Mesothelial cell of epicardium (in vitro differentiated cells): ENCODE measurements around the gene SYCP2L. TPM values are rescaled to one million over a fixed set of nuclear protein-coding genes. Genes with fewer than 3 reads are reported as not detected.

ENCODE experiments used
- DNase-seq, 2 experiments: peaks; one replicate each; pipeline ENCODE4 v3.0.0; 2021; ENCODE audit warnings: low spot score in 2 of 2; ENCODE audit not compliant: unreplicated experiment in 2 of 2
- H3K27ac Mint-ChIP-seq: 2 replicates; pipeline ENCODE4 v1.8.0; 2021; ENCODE audit warnings: mixed read lengths
- H3K27me3 Mint-ChIP-seq: 2 replicates; pipeline ENCODE4 v1.8.0; 2021; ENCODE audit warnings: low read depth, mixed read lengths
- H3K36me3 Mint-ChIP-seq: 2 replicates; pipeline ENCODE4 v1.8.0; 2021; ENCODE audit warnings: mixed read lengths
- H3K4me1 Mint-ChIP-seq: 2 replicates; pipeline ENCODE4 v1.8.0; 2021; ENCODE audit warnings: mixed read lengths
- H3K4me3 Mint-ChIP-seq: 2 replicates; pipeline ENCODE4 v1.8.0; 2021; ENCODE audit warnings: mild to moderate bottlenecking, moderate library complexity, mixed read lengths
- H3K9me3 Mint-ChIP-seq: 2 replicates; pipeline ENCODE4 v1.8.0; 2021; ENCODE audit warnings: mixed read lengths
- CTCF ChIP-seq: fragments of 200-600 bp; sonication (generic); IDR thresholded peaks from one replicate; pipeline ENCODE4 v1.5.0; 2021; ENCODE audit warnings: antibody characterized with exemption; ENCODE audit not compliant: unreplicated experiment
- total RNA-seq: library from RNA; stranded (reverse); gene quantifications from 3 replicates; pipeline ENCODE4 v1.2.1, GENCODE V29; 2021

SYCP2L gene
- total RNA-seq, 1 donor from 2014 or later, result 20.1 TPM

GRCh38 chr6:10951675-10952282 lies 64.9 kb downstream of the SYCP2L start:
- Mint-ChIP-seq H3K27ac (no peak overlapping the region), H3K36me3 (peaks cover 8% of the 10 kb centered on the region), H3K27me3 (no peaks in the 10 kb centered on the region), H3K4me3 (no peak overlapping the region), H3K9me3 (peaks cover 7% of the 10 kb centered on the region), H3K4me1 (no peaks in the 10 kb centered on the region)
- no peak for DNase-seq
- peak; percentile 44 for TF ChIP-seq CTCF

- H3K36me3 Mint-ChIP-seq, result peaks cover 4% of the 10 kb centered on the region
- no peak overlapping the region for H3K4me3 Mint-ChIP-seq
- no peak overlapping the region for H3K27ac Mint-ChIP-seq
- DNase-seq, result peak; percentile 81 to 90
- H3K27me3 Mint-ChIP-seq, result no peaks in the 10 kb centered on the region
- peak; percentile 85 for TF ChIP-seq CTCF
- H3K4me1 Mint-ChIP-seq, result no peaks in the 10 kb centered on the region
- no peaks in the 10 kb centered on the region for H3K9me3 Mint-ChIP-seq
Measured at GRCh38 chr6:10954590-10955010, 67.7 kb downstream of the SYCP2L start.

- no peaks in the 10 kb centered on the region for H3K27me3 Mint-ChIP-seq
- H3K36me3 Mint-ChIP-seq, result peaks cover 4% of the 10 kb centered on the region
- no peaks in the 10 kb centered on the region for H3K9me3 Mint-ChIP-seq
- no peak overlapping the region for H3K4me3 Mint-ChIP-seq
- H3K4me1 Mint-ChIP-seq, result no peaks in the 10 kb centered on the region
- no peak for DNase-seq
- TF ChIP-seq CTCF, result no peak
- H3K27ac Mint-ChIP-seq, result no peak overlapping the region
Measured at GRCh38 chr6:10956776-10957175, 69.9 kb downstream of the SYCP2L start.

GRCh38 chr6:10957414-10957886 lies 70.6 kb downstream of the SYCP2L start:
- no peak for TF ChIP-seq CTCF
- H3K4me3 Mint-ChIP-seq, result no peak overlapping the region
- no peaks in the 10 kb centered on the region for H3K4me1 Mint-ChIP-seq
- H3K27me3 Mint-ChIP-seq, result no peaks in the 10 kb centered on the region
- no peak for DNase-seq
- peaks cover 4% of the 10 kb centered on the region for H3K36me3 Mint-ChIP-seq
- no peaks in the 10 kb centered on the region for H3K9me3 Mint-ChIP-seq
- no peak overlapping the region for H3K27ac Mint-ChIP-seq

GRCh38 chr6:10960171-10960570 lies 73.3 kb downstream of the SYCP2L start:
- Mint-ChIP-seq H3K4me1 (peaks cover 3% of the 10 kb centered on the region), H3K9me3 (peaks cover 7% of the 10 kb centered on the region), H3K27ac (no peak overlapping the region), H3K36me3 (peaks cover 10% of the 10 kb centered on the region), H3K27me3 (no peaks in the 10 kb centered on the region), H3K4me3 (no peak overlapping the region)
- no peak for DNase-seq
- no peak for TF ChIP-seq CTCF
